ENCODE data around the gene WASF2.

- TF ChIP-seq, protein P1, sequence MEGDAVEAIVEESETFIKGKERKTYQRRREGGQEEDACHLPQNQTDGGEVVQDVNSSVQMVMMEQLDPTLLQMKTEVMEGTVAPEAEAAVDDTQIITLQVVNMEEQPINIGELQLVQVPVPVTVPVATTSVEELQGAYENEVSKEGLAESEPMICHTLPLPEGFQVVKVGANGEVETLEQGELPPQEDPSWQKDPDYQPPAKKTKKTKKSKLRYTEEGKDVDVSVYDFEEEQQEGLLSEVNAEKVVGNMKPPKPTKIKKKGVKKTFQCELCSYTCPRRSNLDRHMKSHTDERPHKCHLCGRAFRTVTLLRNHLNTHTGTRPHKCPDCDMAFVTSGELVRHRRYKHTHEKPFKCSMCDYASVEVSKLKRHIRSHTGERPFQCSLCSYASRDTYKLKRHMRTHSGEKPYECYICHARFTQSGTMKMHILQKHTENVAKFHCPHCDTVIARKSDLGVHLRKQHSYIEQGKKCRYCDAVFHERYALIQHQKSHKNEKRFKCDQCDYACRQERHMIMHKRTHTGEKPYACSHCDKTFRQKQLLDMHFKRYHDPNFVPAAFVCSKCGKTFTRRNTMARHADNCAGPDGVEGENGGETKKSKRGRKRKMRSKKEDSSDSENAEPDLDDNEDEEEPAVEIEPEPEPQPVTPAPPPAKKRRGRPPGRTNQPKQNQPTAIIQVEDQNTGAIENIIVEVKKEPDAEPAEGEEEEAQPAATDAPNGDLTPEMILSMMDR (conservative IDR thresholded peaks at IDR 0.05 in 1 of 2, IDR thresholded peaks at IDR 0.05 in 1 of 2; ENCODE audit: low read depth in 1 of 2, low read length in 2 of 2) = no peak
- TF ChIP-seq EZH2 (IDR thresholded peaks at IDR 0.05; ENCODE audit: low read length, missing control alignments) = no peak
Observed at GRCh38 chr1:27491748-27492700, 2.1 kb upstream of the WASF2 start.
